ENCODE results near the gene PKN1.
"Not testable (repeated sequence)": the region's sequence is repeated elsewhere in the genome, so short reads cannot be mapped to it uniquely, and the experiment has no call there.

The PKN1 gene

GRCh38 chr19:14480700-14481079 lies 47.6 kb downstream of the PKN1 start:
- no peak for DNase-seq (ENCODE audit: low read depth in 2 of 2, low spot score in 1 of 2)

GRCh38 chr19:14482172-14482941 lies 49.3 kb downstream of the PKN1 start:
- DNase-seq (ENCODE audit: low read depth in 2 of 2, low spot score in 1 of 2), result no peak

- DNase-seq (ENCODE audit: low read depth in 2 of 2, low spot score in 1 of 2), result no peak
Observed at GRCh38 chr19:14487370-14488125, 54.4 kb downstream of the PKN1 start.

GRCh38 chr19:14492756-14493337 lies 59.7 kb downstream of the PKN1 start:
- no peak for DNase-seq (ENCODE audit: low read depth in 2 of 2, low spot score in 1 of 2)

- no peak for DNase-seq (ENCODE audit: low read depth in 2 of 2, low spot score in 1 of 2)
Observed at GRCh38 chr19:14494411-14494810, 61.3 kb downstream of the PKN1 start.

- no peak for DNase-seq (ENCODE audit: low read depth in 2 of 2, low spot score in 1 of 2)
Observed at GRCh38 chr19:14494910-14495671, 62.0 kb downstream of the PKN1 start.

GRCh38 chr19:14495672-14496028 lies 62.5 kb downstream of the PKN1 start:
- DNase-seq (ENCODE audit: low read depth in 2 of 2, low spot score in 1 of 2), result no peak

- DNase-seq (ENCODE audit: low read depth in 2 of 2, low spot score in 1 of 2), result peak; percentile 44 to 55
Observed at GRCh38 chr19:14496029-14496833, 63.1 kb downstream of the PKN1 start, which contains the start of gene GIPC1. TSS of gene GIPC1 (minus strand) at chr19:14496127. CDS start at chr19:14482976, 13,151 bp downstream.

GRCh38 chr19:14496834-14497227 lies 63.7 kb downstream of the PKN1 start:
- DNase-seq (ENCODE audit: low read depth in 2 of 2, low spot score in 1 of 2), result no peak

- no peak for DNase-seq (ENCODE audit: low read depth in 2 of 2, low spot score in 1 of 2)
Observed at GRCh38 chr19:14497228-14497921, 64.3 kb downstream of the PKN1 start.

GRCh38 chr19:14502334-14503092 lies 69.4 kb downstream of the PKN1 start:
- DNase-seq (ENCODE audit: low read depth in 2 of 2, low spot score in 1 of 2), result no peak

- DNase-seq (ENCODE audit: low read depth in 2 of 2, low spot score in 1 of 2), result no peak
Observed at GRCh38 chr19:14503285-14503684, 70.2 kb downstream of the PKN1 start.

- not testable (repeated sequence) for DNase-seq (ENCODE audit: low read depth in 2 of 2, low spot score in 1 of 2)
Observed at GRCh38 chr19:14504575-14504974, 71.5 kb downstream of the PKN1 start.

GRCh38 chr19:14505488-14506239 lies 72.6 kb downstream of the PKN1 start:
- DNase-seq (ENCODE audit: low read depth in 2 of 2, low spot score in 1 of 2), result peak in 1 of 2 donors; percentile 41

GRCh38 chr19:14507704-14508542 lies 74.8 kb downstream of the PKN1 start:
- DNase-seq (ENCODE audit: low read depth in 2 of 2, low spot score in 1 of 2), result no peak

GRCh38 chr19:14510311-14511228 lies 77.5 kb downstream of the PKN1 start:
- DNase-seq (ENCODE audit: low read depth in 2 of 2, low spot score in 1 of 2), result no peak

- DNase-seq (ENCODE audit: low read depth in 2 of 2, low spot score in 1 of 2), result no peak
Observed at GRCh38 chr19:14511229-14511593, 78.1 kb downstream of the PKN1 start.
